WI38 (cell line): ENCODE data around the gene FCGR2B.
"Not testable (repeated sequence)": the region's sequence is repeated elsewhere in the genome, so short reads cannot be mapped to it uniquely, and the experiment has no call there.

ENCODE experiments used
- H3K4me3 ChIP-seq: 2 replicates; pipeline ENCODE4 v1.5.1; 2011; ENCODE audit warnings: low read depth, mild to moderate bottlenecking, control low read depth, low read length
- CTCF ChIP-seq: IDR thresholded peaks from 2 replicates; pipeline ENCODE4 v1.5.1; 2012; ENCODE audit warnings: low read depth, mild to moderate bottlenecking, control low read depth, low read length

The FCGR2B gene

GRCh38 chr1:161643481-161644208 is 19.3 kb upstream of the FCGR2B start:
- H3K4me3 ChIP-seq: not testable (repeated sequence)

DNA sequence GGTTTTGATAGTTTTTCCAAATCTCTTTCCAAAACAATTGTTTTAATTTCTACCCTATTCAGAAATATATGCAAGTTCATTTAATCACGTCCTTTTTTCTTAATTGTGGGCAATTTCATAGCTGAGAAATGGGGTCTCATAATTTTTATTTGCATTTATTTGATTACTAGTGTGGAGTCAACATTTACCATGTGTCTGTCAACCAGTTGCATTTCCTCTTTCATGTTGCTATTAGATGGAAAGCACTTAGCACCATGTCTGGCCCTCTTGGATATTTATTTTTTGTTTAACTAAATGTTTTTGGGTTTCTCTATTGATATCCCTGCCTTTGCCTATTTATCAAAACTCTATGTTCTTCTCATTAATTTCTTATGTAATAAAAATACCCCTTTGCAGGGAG is 18.1 kb upstream of the FCGR2B start:
- H3K4me3 ChIP-seq: not testable (repeated sequence)

GRCh38 chr1:161647507-161648360 is 15.2 kb upstream of the FCGR2B start:
- not testable (repeated sequence) for H3K4me3 ChIP-seq
- peak; percentile 25; the same call in 1 of the 2 replicates for TF ChIP-seq CTCF

- H3K4me3 ChIP-seq: not testable (repeated sequence)
These were observed 9.4 kb upstream of the FCGR2B start for GRCh38 chr1:161653541-161653940.

GRCh38 chr1:161653971-161654370 is 9.0 kb upstream of the FCGR2B start:
- H3K4me3 ChIP-seq: not testable (repeated sequence)

- not testable (repeated sequence) for H3K4me3 ChIP-seq
These were observed 4.4 kb upstream of the FCGR2B start for GRCh38 chr1:161658524-161658923.

GRCh38 chr1:161661660-161662311 is 1.2 kb upstream of the FCGR2B start:
- not testable (repeated sequence) for H3K4me3 ChIP-seq

GRCh38 chr1:161663569-161663968 is 626 bp downstream of the FCGR2B start:
- not testable (repeated sequence) for H3K4me3 ChIP-seq

GRCh38 chr1:161664689-161665088 is 1.7 kb downstream of the FCGR2B start:
- H3K4me3 ChIP-seq: not testable (repeated sequence)

GRCh38 chr1:161671045-161672020 is 8.4 kb downstream of the FCGR2B start:
- H3K4me3 ChIP-seq: not testable (repeated sequence)

DNA sequence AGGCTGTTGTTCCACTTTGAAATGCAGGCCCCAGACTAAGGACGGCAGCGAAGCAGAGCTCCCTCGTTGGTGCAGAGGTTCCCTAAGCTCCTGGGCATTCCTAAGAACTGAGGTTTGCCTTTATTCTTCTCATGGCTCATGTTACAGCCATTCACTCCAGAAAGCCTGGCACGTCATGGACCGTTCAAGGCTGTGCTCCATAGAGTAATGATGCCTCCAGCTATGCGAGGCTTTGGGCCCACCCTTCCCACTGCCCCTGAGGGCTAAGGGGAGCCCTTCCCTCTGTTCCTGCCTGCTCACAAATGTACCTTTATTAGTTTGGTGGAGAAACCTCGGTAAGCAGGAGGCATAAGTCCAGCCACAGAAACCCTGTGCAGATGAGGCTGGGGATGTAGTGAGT is 10.5 kb downstream of the FCGR2B start:
- not testable (repeated sequence) for H3K4me3 ChIP-seq

DNA sequence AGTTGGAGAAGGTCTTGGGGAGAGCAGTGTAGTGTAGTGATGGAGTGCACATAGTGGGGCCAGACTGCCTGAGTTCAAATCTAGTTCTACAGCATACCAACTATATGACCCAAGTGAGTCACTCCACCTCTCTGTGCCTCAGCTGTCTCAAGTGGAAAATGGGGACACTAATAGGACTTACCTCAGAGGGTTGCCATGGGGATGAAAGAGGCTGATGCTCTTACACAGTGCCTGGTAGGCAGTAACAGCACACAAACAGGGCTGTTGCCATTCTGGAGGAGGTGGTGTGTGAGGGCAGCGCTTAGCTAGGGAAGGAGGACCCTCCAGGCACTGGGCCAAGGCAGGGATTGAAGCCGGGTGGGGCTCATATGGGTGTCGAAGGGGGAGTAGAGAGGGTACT is 11.5 kb downstream of the FCGR2B start:
- not testable (repeated sequence) for H3K4me3 ChIP-seq

DNA sequence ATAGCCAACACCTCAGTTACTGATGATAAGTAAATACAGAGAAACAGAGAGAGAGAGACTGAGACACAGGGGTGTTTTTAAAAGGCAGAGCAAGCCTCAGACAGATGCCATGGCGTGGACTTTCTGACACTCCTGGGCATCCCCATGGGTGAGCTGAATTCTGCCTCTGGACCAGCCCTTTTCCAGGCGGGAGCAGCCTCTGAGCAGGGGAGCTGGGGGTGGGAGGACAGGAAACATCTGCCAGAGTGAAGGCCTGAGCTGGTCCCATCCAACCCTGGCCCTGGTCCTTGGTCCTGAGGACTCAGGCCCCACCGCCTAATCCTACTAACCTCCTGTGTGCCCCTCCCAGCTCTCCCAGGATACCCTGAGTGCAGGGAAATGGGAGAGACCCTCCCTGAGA is 12.0 kb downstream of the FCGR2B start:
- H3K4me3 ChIP-seq: not testable (repeated sequence)
